CD4-positive, alpha-beta T cell treated with Interleukin-21 for 1 hour (primary cell): Measurements from ENCODE around the gene SCAMP4.
"Not testable (repeated sequence)": the region's sequence is repeated elsewhere in the genome, so short reads cannot be mapped to it uniquely, and the experiment has no call there.

Source experiments
- DNase-seq: peaks from one replicate; pipeline ENCODE4 v3.0.0-alpha.2; 2020

Gene SCAMP4

GRCh38 chr19:1866693-1867348, 38.4 kb upstream of the SCAMP4 start:
- no peak for DNase-seq

GRCh38 chr19:1867349-1867724, 37.9 kb upstream of the SCAMP4 start:
- no peak for DNase-seq

- no peak for DNase-seq
Measured at GRCh38 chr19:1868971-1869370, 36.2 kb upstream of the SCAMP4 start.

- DNase-seq = no peak
Measured at GRCh38 chr19:1871140-1871597, 34.0 kb upstream of the SCAMP4 start.

- DNase-seq = no peak
Measured at GRCh38 chr19:1871630-1872029, 33.6 kb upstream of the SCAMP4 start.

- DNase-seq = no peak
Measured at GRCh38 chr19:1872807-1873523, 32.2 kb upstream of the SCAMP4 start.

- no peak for DNase-seq
Measured at GRCh38 chr19:1873524-1874473, 31.4 kb upstream of the SCAMP4 start.

GRCh38 chr19:1874554-1875185, 30.5 kb upstream of the SCAMP4 start:
- peak; percentile 60 for DNase-seq

- DNase-seq = not testable (repeated sequence)
Measured at GRCh38 chr19:1875265-1875645, 29.9 kb upstream of the SCAMP4 start.

- peak; percentile 86 for DNase-seq
Measured at GRCh38 chr19:1875646-1876495, 29.3 kb upstream of the SCAMP4 start.

- DNase-seq = not testable (repeated sequence)
Measured at GRCh38 chr19:1876496-1877279, 28.5 kb upstream of the SCAMP4 start.

GRCh38 chr19:1877280-1877660, 27.9 kb upstream of the SCAMP4 start:
- not testable (repeated sequence) for DNase-seq

- not testable (repeated sequence) for DNase-seq
Measured at GRCh38 chr19:1878583-1878982, 26.6 kb upstream of the SCAMP4 start.

GRCh38 chr19:1879982-1880381, 25.2 kb upstream of the SCAMP4 start:
- not testable (repeated sequence) for DNase-seq

GRCh38 chr19:1880611-1881392, 24.4 kb upstream of the SCAMP4 start:
- no peak for DNase-seq

GRCh38 chr19:1881393-1882088, 23.7 kb upstream of the SCAMP4 start:
- not testable (repeated sequence) for DNase-seq

- DNase-seq = peak; percentile 90
Measured at GRCh38 chr19:1882089-1882785, 23.0 kb upstream of the SCAMP4 start.

GRCh38 chr19:1882786-1883692, 22.2 kb upstream of the SCAMP4 start:
- DNase-seq = no peak
